Activated CD4-positive, alpha-beta T cell treated with anti-CD3 and anti-CD28 coated beads, Interleukin-2, amount 50 U/mL, for 1 hour (primary cell): Measurements from ENCODE around the gene CDX1.

ENCODE experiments used
- DNase-seq: peaks from one replicate; pipeline ENCODE4 v3.0.0-alpha.2; 2020

Gene CDX1

GRCh38 chr5:150146862-150147601 lies 19.5 kb upstream of the CDX1 start:
- no peak for DNase-seq

DNA sequence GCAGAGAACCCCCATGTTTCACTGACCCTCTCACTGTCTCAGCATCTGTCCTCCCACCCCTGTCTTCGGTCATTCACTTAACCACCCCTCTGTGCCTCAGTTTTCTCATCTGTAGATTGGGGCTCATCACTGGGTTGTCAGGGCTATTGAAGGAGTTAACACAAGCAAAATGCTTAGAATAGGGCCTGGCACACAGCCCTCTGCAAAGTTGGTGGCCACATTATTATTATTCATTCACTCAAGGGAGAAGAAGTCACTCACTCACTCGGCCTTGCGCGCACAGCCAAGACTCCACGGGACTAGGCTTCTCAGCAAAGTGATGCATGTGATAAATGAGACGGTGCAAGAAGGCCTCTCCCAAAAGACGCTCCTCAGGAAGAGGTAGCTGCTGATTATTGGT lies 18.9 kb upstream of the CDX1 start:
- no peak for DNase-seq

DNA sequence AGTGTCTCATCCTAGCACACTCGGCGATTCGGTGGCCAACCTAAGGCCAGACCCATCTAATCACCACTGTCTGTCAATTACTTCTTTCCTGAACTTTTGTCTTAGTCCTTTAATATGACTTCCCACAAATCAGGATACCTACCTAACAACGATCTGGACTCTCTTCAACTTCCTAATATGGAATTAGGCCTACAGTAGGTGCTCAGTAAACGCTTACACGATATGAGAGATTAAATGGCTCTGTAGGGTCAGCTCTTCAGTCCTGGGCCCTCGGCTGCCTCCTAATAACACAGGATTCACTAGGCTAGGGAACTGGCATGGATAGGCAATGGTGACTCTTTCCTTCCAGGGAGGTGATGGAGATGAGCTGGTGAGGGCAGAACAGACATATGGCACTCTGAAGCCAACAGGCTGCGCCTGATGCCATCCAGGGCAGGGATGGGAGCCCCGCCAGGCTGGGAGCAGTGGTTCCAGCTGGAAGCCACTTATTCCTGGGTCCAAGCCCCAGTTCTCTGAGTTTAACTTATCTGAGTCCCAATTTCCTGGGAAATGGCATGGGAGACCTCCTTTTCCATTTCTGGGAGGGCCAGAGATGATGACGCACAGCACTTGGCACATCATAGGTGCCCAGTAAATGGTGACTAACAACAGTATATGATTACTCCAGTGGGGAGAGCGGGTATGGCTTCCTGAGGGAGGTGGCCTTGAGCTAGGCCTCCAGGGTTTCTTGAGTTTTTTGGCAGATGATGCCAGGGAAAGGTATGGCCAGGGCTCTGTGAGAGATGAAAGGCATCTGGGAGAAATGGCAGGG lies 18.3 kb upstream of the CDX1 start:
- no peak for DNase-seq

- no peak for DNase-seq
Observed at GRCh38 chr5:150149618-150150017, 17.0 kb upstream of the CDX1 start.

GRCh38 chr5:150152636-150153462 lies 13.7 kb upstream of the CDX1 start:
- DNase-seq: no peak

- no peak for DNase-seq
Observed at GRCh38 chr5:150153483-150153882, 13.1 kb upstream of the CDX1 start.

DNA sequence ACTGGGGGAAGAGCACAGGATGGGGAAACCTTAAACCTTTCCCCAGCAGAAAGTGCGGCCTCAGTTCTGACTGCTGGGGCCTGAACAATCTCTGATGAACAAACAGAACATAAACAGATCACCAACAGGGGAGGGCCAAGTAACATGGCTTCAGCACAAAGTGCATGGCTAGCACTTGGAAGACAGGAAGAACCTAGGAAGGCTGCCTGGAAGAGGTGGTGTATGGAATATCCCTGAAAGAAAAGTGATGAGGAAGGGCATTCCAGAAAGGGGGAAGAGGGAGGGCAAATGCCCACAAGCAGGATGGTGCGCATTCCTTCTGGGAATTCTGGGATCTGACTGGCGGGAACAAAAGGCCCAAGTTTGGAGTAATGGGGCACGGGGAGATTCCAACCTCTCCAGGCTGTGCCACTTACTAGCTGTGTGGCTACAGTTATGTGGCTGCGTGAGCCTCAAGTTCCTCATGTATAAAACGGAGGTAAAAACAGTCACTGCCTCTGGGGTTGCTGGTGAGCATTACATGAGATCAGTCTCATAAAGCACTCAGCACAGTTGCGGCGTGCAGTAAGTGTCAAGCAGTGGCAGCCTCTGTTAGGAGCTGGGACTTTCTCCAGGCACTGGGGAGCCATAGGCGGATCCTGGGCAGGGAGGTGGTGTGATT lies 12.5 kb upstream of the CDX1 start:
- DNase-seq: no peak

DNA sequence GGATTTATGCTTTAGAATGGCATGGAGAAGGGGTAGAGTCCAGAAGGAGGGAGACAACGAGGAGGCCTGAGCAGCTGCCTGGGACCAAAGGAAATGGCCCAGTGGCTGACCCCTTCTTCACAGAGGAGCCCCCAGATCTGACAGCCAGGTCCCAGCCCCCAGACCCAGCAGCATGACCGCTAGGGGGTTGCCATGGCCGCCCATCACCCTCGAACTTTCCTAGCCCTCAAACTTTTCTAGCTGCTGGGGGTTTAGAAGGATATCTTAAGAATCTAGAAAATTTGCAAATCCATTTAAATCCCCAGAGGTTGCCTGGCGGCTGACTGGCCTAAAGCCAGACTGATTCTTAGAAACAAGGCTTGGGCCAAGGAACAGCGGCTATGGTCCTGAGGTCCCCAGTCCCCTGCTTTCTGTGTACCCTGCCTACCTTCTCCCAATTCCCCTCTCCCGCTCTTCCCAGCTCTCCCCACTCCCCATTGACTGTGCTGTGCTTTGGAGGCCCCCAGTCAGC lies 11.9 kb upstream of the CDX1 start:
- no peak for DNase-seq

DNA sequence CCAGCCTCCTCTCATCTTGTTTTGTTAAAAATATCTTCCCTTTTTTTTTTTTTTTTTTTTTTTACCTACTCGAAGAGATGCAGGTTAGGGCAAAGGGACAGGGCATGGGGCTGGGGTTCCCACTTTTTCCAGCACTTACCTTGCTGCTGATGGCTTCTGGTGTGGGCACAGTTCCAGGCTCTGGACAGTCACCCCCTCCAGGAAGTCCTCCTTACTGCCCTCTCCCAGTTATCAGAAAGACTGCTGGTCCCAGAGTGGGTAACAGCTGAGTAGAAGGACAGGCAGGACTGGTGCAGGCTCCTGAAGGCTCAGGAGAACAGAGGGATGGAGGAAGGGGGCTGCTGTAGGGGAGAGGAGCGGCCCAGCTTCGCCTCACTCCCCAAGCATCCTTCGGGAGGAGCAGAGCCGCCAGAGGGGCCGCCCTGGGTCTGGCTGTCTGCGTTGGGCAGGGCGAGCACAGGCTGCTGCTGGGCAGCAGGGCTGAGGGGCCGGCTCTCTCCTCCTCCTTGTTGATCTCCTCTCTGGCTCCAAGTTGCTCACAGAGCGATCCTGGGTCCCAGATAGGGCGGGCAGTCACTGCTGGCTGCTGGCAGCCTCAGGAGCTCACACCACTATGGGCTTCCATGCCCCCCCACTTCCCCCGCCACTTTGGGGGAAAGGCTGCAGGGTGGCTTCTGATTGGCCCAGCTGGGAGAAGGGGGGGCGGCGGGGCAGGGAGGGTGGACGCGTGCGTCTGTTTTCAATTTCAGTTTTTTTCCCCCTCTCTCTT lies 11.1 kb upstream of the CDX1 start, which contains the start of gene PDGFRB:
TSS of gene PDGFRB (minus strand) at position 588 of the 769 bp plus-strand sequence. CDS start 18,798 bp downstream, outside the sequence.
- peak; percentile 7 for DNase-seq

DNA sequence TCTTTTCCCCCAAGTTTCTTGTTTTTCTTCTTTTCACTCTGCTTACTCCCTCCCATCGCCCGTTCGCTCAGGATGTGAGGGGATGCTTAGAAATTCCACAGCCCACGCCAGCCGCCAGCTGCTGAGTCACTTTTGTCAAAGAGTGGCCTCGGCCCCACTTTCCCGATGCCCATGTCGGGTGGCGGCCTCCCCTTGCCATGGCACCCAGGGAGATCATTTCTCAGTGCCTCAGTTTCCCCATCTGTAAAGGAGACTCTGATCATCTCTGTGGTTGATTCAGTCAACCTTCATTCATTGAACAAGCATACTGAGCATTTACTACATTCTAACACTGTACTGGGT lies 10.6 kb upstream of the CDX1 start:
- DNase-seq: no peak

DNA sequence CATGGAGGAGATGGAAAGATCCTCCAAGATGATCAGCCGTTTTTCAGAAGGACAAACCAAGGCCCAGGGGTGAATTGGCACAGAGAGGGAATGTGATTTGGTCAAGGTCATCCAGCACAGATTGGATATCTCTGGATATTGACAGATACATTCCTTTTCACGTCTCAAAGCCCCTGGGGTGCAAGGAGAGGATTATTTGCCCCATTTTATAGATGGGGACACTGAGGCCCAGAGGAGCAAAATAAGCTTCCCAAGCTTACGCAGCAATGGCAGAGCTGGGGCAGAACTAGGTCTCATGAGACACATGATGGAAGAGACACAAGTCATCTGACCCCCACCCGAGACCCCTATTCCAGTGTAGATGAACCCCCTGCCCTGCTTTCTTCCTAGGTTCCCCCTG lies 10.0 kb upstream of the CDX1 start:
- no peak for DNase-seq

- no peak for DNase-seq
Observed at GRCh38 chr5:150157168-150157567, 9.4 kb upstream of the CDX1 start.

DNA sequence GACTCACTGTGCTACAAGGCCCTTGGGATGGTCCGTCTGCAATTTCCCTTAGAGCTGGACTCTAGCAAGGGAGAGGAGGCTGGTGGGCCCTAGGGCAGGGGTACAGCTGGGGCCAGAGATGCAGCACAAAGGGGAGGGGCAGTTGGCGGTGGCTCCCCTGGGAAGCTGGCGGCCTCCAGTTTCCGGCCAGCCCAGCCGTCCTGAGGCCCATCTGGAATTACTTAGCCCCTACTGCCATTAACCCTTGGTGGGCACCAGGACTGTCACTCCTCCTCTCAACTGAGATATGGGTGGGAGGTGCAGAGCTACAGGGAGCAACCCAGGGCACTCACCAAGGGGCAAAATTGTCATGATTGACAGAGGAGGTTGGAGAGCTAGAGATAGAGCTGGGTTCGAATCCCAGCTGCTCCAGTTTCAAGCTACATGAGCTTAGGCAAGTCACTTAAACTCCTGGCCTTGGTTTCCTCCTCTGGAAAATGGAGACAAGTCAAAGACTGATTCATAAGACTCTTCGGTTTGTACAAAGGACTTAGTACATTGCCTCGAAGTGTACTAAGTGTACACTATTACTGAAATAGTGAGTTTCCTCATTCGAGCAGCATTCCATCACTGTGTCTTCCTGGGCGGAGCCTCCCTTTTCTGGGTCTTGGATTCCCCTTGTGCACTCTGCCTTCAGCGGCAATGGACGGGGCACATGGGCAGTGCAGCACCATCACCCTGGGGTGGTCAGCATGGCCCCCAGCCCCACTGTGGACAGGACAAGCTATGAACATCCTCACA lies 8.2 kb upstream of the CDX1 start:
- DNase-seq: no peak

DNA sequence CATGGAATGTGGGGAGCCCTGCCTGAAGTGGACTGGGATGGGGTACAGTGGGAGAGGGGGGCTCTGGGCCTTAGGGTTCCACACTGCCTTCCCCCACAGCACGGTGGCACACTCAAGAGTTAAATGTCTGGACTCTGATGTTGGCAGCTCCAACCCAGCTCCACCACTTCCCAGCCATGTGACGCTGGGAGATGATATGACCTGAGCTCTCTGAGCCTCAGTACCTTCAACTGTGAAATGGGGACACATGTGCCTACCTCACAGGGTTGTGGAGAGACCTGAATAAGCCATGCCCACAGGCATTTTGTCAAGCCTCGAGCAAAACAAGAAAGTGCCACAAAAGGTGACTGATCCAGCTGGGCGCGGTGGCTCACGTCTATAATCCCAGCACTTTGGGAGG lies 7.5 kb upstream of the CDX1 start:
- no peak for DNase-seq

- DNase-seq: no peak
Observed at GRCh38 chr5:150159741-150160179, 6.8 kb upstream of the CDX1 start.

GRCh38 chr5:150160448-150161081 lies 6.0 kb upstream of the CDX1 start:
- no peak for DNase-seq

GRCh38 chr5:150161242-150162141 lies 5.1 kb upstream of the CDX1 start:
- peak; percentile 72 for DNase-seq

DNA sequence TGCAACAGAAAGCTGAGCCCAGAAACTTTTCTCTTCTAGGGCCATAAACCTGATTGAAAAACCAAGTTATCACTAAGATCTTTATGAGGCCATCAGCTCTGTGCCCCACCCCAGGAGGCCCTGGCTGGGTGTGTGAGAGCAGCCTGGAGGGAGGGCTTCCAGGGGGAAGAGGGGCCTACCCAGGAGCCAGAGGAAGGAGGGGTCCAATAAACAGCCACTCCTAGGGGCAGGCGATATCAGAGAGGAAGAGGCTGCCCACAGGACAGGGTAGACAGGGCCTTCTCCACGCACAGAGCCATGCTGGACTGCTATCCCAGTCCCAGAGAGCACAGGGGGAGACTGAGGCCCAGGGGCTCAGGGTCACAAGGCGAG lies 4.5 kb upstream of the CDX1 start:
- DNase-seq: no peak

DNA sequence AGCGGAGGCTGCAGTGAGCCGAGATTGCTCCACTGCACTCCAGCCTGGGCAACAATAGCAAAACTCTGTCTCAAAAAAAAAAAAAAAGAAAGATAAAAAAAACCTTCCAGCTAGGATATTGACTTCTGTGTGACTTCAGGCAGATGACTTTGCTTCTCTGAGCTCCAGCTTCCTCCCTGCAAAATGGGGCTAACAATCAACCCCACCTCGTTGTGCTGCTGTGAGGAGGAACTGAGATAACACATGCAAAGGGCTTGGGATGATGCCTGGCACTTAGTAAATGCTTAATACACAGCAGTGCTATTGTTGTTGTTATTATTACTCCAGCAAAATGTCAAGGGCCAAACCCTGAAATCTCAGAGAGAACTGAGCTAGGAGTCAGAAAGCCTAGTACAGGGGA lies 3.5 kb upstream of the CDX1 start:
- DNase-seq: no peak
